ENCODE measurements around the gene SLC39A6.
"Not testable (repeated sequence)": the region's sequence is repeated elsewhere in the genome, so short reads cannot be mapped to it uniquely, and the experiment has no call there.

SLC39A6 gene

DNA sequence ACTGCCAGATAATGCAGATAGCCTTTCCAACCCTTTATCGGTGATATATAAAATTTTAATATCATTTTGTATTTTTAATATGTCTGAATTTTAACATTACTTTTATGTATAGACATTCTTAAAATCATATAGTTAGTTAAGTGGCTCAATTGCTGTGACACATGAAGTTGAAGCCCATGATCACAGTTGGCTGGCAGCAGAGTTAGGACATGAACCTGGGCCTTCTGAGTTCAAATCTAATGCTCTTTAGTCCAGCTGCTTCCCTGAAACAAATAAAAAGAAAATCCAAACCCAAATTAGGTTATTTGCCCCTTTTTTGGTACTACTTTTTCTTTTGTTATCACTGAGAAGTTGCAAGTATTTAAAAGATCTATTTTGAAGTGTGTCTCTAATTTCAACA is 6.1 kb upstream of the SLC39A6 start:
- no peak for DNase-seq

- no peak for DNase-seq
Measured at GRCh38 chr18:36132756-36133155, 3.6 kb upstream of the SLC39A6 start.

DNA sequence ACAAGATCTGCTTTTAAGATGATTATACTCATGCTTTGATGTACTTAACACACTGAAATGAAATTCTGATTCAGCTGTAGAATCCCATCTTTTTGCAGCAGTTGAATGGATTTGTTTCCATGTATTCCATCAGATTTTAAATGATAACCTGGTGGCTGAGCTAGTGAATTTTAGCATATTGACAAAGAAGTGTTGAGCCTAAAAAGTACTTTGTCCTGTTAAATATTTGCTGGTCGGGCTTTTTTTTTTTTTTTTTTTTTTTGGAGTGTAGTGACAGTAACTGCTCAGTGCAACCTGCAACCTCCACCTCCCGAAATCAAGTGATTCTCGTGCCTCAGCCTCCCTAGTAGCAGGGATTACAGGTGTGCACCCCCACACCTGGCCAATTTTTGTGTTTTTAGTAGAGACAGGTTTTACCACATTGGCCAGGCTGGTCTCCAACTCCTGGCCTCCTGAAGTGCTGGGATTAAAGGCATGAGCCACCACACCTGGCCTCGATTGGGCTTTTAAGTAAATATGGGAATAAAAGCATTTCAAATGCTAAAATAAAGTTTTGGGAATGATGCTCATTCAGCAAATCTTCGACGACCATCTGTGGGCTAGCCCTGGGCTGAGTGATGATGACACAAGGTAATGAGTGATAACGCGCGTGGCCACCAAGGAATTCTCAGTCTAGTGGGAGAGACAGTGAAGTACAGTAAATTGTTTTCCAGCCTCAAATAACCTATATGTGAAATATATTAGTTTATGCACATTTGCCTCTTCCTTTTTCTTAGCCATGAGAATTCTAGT is 2.7 kb upstream of the SLC39A6 start:
- DNase-seq = no peak

DNA sequence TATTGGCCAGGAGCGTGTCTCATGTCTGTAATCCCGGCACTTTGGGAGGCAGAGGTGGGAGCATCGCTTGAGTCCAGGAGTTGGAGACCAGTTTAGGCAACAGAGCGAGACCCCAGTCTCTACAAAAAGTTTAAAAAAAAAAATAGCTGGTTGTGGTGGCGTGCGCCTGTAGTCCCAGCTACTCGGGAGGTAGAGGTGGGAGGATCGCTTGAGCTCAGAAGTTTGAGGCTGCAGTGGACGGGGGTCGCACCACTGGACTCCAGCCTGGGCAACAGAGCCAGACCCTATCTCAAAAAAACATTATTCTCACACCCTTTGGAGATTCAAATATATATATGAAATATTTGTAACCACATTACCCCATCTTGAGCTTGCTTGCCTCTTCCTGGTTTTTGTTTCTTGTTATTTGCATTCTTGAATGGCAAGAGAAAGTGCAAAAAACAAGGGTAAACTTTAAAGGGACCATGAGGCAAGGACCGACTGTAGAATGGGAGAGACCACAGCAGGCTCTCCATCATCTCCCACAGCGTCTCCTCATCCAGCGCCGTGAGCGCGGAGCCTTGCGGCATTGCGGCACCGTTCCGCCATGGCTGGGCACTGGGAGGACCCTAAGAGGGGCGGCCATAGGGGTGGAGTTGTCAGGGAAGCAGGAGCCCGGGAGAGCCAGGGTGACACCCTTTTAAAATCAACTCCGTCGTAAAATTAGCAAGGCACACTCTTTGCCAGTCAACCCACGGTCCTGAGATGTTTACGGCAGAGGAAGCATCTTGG is 1.9 kb upstream of the SLC39A6 start:
- DNase-seq = no peak

DNA sequence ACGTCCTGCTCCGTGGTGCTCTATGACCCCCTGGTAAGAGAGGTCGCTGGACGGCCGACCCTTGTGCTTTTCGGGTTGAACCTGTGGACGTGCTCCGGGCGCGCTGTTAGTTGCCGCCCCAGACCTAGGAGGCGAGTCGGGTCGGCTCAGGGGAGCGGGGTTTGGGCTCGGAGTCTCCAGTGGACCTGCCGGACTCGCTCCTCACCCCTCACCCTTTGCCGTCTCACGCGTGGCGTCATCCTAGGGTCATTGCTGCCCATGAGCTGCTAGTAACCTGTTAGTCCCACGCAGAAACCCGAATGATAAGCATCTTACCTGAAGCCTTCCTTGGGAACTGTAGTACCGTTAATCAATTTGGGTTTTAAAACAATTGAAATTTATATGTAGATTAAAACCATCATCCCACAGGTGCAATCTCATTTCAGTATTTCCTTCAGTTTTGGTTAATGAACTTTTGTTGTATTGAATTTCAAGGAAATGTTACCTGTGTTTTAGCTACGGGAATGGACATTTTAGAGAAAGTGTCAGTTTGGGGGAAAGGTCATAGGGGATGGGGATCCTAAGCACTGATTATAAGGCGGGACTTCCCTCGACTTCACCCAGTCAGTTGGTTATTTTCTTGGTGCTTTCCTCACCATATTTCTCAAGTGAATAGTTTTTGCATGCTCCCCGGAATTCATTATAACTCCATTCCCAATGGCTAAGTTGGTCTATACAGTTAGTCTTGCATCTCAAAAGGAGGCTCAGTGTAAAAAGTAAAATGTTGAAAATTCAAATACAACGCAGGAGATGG is 1.1 kb upstream of the SLC39A6 start:
- no peak for DNase-seq

DNA sequence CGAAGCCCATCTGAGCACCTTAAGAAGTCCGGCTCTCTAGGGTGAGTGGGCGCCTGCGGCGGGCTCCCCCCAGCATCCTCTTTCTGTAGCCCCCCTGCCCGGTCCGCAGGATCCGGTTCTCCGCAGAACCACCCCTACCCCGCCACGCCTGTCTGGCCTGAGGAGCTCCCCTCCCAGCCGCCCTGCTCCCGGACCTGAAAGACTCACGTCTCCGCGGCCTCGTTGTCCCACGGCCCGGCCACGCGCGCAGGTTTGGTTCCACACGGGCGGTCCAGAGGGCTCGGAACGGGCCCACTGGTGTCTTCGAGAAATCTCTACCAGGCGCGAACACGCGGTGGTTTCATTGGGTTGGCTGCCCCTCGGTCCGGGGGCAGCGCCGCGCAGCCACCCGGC is 237 bp downstream of the SLC39A6 start:
- no peak for DNase-seq

DNA sequence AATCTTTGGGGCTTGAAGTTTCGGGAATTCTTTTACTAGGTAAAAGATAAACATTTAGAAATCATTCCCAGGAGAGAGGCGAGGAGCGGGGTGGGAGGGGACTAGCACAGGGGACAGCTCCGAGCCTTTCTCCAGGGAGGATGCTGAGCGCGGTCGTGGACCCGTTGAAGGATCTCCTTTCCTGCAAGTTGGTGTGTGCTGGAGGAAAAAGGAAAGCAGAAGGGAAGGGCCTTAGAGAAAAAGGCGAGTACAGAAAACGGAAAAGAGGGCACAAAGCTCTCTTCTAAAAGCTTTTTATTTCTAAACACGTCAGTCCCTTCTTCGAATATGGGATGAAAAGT is 640 bp downstream of the SLC39A6 start:
- peak; percentile 38 for DNase-seq

DNA sequence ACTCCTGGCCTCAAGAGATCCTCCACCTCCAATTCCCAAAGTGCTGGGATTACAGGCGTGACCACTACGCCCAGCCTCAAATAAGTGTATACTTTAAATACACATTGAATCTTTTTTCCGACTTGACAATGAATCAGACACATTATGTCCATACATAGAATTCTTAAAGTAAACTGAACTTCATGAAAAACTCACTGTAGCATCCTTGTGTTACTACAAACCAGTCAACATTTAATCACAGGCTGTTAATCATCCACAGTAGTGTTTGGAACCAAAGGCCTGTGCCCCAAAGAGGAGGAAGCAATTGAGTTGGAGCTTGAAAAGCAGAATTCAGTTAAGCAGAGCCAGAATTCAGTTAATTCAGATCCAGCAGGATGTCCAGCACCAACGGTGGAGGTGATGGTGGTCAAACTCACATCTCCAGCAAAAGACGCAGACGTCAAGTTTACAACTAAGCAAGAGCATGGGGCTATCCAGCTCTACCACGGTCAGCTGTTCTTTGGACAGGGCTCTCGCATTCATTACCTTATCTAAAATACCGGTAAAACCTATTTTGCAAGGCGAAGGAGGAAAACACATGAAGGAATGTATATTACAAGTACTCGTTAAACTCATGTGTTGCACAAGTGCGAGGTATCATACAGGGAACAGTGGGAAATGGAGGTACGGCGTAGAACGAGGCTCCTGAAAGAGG is 1.2 kb downstream of the SLC39A6 start:
- peak; percentile 26 for DNase-seq

DNA sequence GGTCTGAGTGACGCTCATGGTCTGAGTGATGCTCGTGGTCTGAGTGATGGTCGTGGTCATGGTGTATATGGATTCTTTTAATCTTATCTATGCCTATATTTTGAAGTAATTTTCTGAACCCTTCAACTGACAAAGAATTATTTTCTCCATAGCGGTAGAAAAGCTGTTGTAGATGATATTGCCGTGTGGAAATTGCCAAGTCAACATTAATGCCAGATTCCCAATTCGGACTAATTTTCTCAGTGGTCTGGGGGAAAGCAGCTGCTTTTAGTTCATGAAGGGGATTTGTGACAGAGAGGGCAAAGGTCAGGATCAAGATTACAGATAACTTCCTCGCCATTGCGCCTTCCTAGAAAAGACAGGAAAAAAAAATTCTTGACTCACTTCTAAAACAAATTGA is 2.5 kb downstream of the SLC39A6 start:
- DNase-seq = no peak

- DNase-seq = no peak
Measured at GRCh38 chr18:36124841-36125240, 4.3 kb downstream of the SLC39A6 start.

DNA sequence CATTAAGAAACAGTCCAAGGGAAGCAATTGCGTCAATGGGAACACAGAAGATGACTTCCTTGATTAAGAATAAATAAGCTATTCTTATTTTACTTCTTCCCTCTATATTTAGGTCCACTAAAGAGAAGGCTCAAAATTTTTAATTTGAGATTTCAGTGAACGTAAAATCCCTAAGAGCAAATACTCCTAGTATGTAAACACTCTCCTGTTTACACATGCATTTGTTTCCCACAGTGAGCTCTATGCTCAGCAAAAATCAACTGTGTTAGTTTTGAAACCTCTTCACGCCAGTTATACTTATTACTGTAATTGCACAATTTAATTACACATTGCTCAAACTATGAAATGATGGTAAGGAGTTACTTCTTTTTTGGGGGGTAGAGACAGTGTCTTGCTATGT is 8.8 kb downstream of the SLC39A6 start:
- no peak for DNase-seq

DNA sequence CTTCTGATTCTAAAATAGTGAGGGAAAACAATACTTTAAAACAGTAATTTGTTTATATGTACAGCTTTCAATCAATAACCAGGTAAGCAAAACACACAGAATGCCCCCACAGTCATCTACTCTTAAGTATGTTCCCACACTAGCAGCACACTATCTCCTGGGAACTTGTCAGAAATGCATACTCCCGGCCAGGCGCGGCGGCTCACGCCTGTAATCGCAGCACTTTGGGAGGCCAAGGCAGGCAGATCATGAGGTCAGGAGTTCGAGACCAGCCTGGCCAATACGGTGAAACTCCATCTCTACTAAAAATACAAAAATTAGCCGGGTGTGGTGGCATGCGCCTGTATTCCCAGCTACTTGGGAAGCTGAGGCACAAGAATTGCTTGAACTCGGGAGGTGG is 12.4 kb downstream of the SLC39A6 start:
- DNase-seq = not testable (repeated sequence)

DNA sequence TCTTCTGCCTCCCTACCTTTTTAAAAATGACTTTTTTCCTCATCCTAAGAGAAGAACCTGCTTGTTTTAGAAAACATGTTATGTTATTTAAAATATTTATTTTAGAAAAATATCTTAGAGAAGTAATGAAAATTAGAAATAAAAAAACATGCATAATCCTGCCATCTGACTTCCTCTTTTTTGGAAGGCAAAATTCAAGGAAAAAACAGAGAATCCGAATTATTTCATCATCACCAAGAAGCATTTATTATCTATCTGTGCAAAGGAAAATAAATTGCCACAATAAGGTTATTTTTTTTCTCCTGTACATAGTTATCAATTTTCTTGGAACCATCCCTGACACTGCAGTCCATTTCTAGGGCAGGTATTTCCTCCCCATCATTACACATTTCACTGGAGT is 14.4 kb downstream of the SLC39A6 start:
- DNase-seq = no peak

GRCh38 chr18:36114251-36114650 is 14.9 kb downstream of the SLC39A6 start:
- DNase-seq = no peak

DNA sequence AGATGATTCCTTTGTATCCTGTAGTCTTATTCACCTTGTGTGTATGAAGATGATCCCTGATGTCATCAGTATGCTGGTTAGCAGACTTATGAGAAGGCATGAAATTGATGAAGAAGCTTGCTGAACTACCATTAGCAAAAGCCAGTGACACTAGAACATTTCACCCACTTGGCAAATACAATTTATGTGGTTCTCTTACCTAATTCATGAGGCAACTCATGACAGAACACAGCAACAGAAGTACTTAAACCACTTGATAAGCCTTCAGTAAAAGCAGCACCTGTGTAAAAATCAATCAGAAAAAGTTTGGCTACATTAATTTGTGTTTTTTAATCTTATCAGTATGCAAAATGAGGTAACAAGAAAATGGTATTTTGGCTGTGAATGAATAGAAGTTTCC is 16.8 kb downstream of the SLC39A6 start:
- no peak for DNase-seq

GRCh38 chr18:36109737-36110136 is 19.4 kb downstream of the SLC39A6 start:
- DNase-seq = no peak

- DNase-seq = no peak
Measured at GRCh38 chr18:36108601-36109000, 20.5 kb downstream of the SLC39A6 start.

DNA sequence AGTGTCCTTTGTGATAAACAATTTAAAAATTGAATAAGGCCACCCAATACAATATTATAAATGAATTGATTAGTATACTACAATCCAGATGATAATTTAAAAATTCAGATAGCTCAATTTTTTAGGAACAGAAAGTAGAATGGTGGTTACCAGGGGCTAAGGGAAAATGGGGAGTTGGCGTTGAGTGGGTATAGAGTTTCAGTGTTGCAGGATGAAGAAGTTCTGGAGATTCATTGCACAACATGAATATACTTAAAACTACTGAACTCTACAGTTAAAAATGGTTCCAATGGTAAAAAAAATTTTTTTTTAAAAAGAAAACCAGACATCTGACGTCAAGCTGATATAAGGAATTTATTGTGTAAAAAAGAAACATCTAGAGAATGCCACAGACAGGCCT is 20.9 kb downstream of the SLC39A6 start:
- no peak for DNase-seq

DNA sequence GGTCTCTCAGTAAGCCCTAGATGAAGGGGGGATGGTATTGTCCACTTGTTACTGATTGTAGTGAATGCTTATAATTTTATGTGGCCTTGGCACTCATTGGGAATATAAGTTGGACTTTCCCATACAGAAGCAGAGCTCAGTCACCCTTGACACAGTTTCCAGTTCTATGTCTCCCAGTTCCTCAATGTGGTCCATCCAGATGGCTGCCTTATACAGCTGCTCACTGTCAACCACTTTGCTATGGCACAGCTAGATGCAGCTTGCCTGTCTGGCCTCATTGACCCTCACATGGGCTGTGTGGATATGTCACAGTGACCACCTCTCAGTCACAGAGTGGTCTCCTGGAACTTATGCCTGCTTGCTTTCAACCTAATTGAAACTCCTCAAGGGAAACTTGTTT is 21.7 kb downstream of the SLC39A6 start:
- no peak for DNase-seq

GRCh38 chr18:36104749-36105148 is 24.4 kb downstream of the SLC39A6 start:
- no peak for DNase-seq

- no peak for DNase-seq
Measured at GRCh38 chr18:36101943-36102342, 27.2 kb downstream of the SLC39A6 start.

DNA sequence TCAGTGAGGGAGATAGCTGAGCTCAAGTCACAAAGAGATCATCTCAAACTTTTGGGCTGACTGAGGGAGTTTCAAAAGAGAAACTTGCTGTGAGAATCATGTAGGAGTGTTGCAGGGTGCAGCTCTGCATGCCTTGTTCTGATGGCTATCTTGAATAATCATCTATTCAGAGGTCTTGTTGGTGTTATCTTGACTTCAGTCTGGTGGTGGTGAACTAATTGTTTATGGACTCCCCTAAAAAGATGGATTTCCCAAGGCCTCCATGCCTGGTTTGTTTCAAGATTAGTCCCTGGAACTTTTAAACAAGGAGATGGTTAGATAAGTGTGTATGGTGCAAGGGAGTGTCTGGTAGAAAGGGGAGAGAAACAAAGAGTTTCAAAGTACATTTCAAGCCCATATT is 29.8 kb downstream of the SLC39A6 start:
- no peak for DNase-seq

GRCh38 chr18:36096955-36097354 is 32.2 kb downstream of the SLC39A6 start:
- no peak for DNase-seq

Measured in left hindlimb (tissue), 1 donor.